HEK293T (cell line): ENCODE measurements around the gene DMKN.

ENCODE experiments used
- CTCF ChIA-PET: fragments of 350-600 bp; formaldehyde crosslinking; extraction: SDS; loops from one replicate; lab custom pipeline; 2021; ENCODE audit warnings: antibody characterized with exemption, inconsistent platforms; lab: Yijun Ruan, JAX
- POLR2A ChIA-PET: fragments of 350-600 bp; formaldehyde crosslinking; extraction: SDS; loops from one replicate; lab custom pipeline; 2020; ENCODE audit warnings: antibody characterized with exemption, inconsistent platforms; lab: Yijun Ruan, JAX
- DNase-seq: peaks from one replicate; pipeline ENCODE4 v3.0.0; 2012; ENCODE audit warnings: mixed read lengths; ENCODE audit errors: extremely low spot score
- ARNT ChIP-seq: fragments of 450-650 bp; IDR thresholded peaks from 2 replicates; pipeline ENCODE4 v1.6.1; 2017; ENCODE audit warnings: mild to moderate bottlenecking
- BHLHE40 ChIP-seq: fragments of 450-650 bp; IDR thresholded peaks from 2 replicates; pipeline ENCODE4 v1.6.1; 2016; ENCODE audit warnings: mild to moderate bottlenecking, moderate library complexity, borderline replicate concordance
- CTBP1 ChIP-seq: fragments of 450-650 bp; IDR thresholded peaks from 2 replicates; pipeline ENCODE4 v1.6.1; 2016; ENCODE audit warnings: borderline replicate concordance
- ELF4 ChIP-seq: fragments of 450-650 bp; IDR thresholded peaks from 2 replicates; pipeline ENCODE4 v1.6.1; 2017; ENCODE audit warnings: antibody characterized with exemption
- FOXA1 ChIP-seq: fragments of 450-650 bp; IDR thresholded peaks from 2 replicates; pipeline ENCODE4 v1.6.1; 2016; ENCODE audit warnings: mild to moderate bottlenecking
- FOXK2 ChIP-seq: fragments of 450-650 bp; IDR thresholded peaks from 2 replicates; pipeline ENCODE4 v1.6.1; 2016; ENCODE audit warnings: mild to moderate bottlenecking
- FOXM1 ChIP-seq: fragments of 450-650 bp; IDR thresholded peaks from 2 replicates; pipeline ENCODE4 v1.6.1; 2017; ENCODE audit warnings: mild to moderate bottlenecking, borderline replicate concordance
- HDGF ChIP-seq: fragments of 450-650 bp; IDR thresholded peaks from 2 replicates; pipeline ENCODE4 v1.6.1; 2017; ENCODE audit warnings: antibody characterized with exemption, borderline replicate concordance
- L3MBTL2 ChIP-seq: fragments of 450-650 bp; conservative IDR thresholded peaks from 2 replicates; pipeline ENCODE4 v1.6.1; 2016; ENCODE audit warnings: mild to moderate bottlenecking
- LEF1 ChIP-seq: fragments of 450-650 bp; IDR thresholded peaks from 2 replicates; pipeline ENCODE4 v1.6.1; 2017; ENCODE audit warnings: mild to moderate bottlenecking, borderline replicate concordance
- NFRKB ChIP-seq: fragments of 450-650 bp; IDR thresholded peaks from 2 replicates; pipeline ENCODE4 v1.6.1; 2016; ENCODE audit warnings: mild to moderate bottlenecking, moderate library complexity
- PKNOX1 ChIP-seq: fragments of 450-650 bp; IDR thresholded peaks from 2 replicates; pipeline ENCODE4 v1.6.1; 2016
- SP1 ChIP-seq: fragments of 450-650 bp; IDR thresholded peaks from 2 replicates; pipeline ENCODE4 v1.6.1; 2017
- SUZ12 ChIP-seq: fragments of 450-650 bp; IDR thresholded peaks from 2 replicates; pipeline ENCODE4 v1.6.1; 2016; ENCODE audit warnings: mild to moderate bottlenecking
- TARDBP ChIP-seq: fragments of 450-650 bp; IDR thresholded peaks from 2 replicates; pipeline ENCODE4 v1.6.1; 2016
- ZNF384 ChIP-seq: fragments of 450-650 bp; IDR thresholded peaks from 2 replicates; pipeline ENCODE4 v1.6.1; 2016

The DMKN gene

GRCh38 chr19:35543280-35544109 is 30.0 kb upstream of the DMKN start:
- TF ChIP-seq ELF4 (no peak), L3MBTL2 (no peak), SP1 (no peak), TARDBP (no peak)
- ChIA-PET CTCF (no interaction called here), POLR2A (interaction anchor here (1.0 to 1.5 kb wide), 4 partner anchors 9 to 34 kb away, joined by 3 to 6 read pairs (median 4); no protein-coding TSS in a partner anchor)
- DNase-seq: no peak

GRCh38 chr19:35542209-35542608 is 28.8 kb upstream of the DMKN start:
- CTCF ChIA-PET: no interaction called here
- POLR2A ChIA-PET: interaction anchor here (1.0 kb wide), 2 partner anchors 24 to 32 kb away, joined by 3 to 4 read pairs; no protein-coding TSS in a partner anchor
- TF ChIP-seq SUZ12 (no peak), TARDBP (no peak), L3MBTL2 (no peak), BHLHE40 (no peak), FOXM1 (no peak), LEF1 (no peak), HDGF (no peak), ZNF384 (no peak), FOXK2 (no peak)
- no peak for DNase-seq

- DNase-seq: no peak
- ChIA-PET POLR2A (interaction anchor here (1.4 kb wide), 1 partner anchor 30 kb away, joined by 3 read pairs; no protein-coding TSS in a partner anchor), CTCF (no interaction called here)
- no peak for TF ChIP-seq ZNF384
- no peak for TF ChIP-seq L3MBTL2
- TF ChIP-seq FOXA1: no peak
- no peak for TF ChIP-seq ARNT
- TF ChIP-seq SP1: no peak
- no peak for TF ChIP-seq ELF4
- no peak for TF ChIP-seq BHLHE40
- TF ChIP-seq HDGF: no peak
- TF ChIP-seq FOXM1: no peak
- no peak for TF ChIP-seq NFRKB
- TF ChIP-seq CTBP1: no peak
These were observed 27.0 kb upstream of the DMKN start for GRCh38 chr19:35540356-35540927.

GRCh38 chr19:35539850-35540249 is 26.4 kb upstream of the DMKN start:
- TF ChIP-seq ZNF384 (no peak), SP1 (no peak)
- DNase-seq: no peak
- CTCF ChIA-PET: no interaction called here
- POLR2A ChIA-PET: interaction anchor here (1.4 kb wide), 1 partner anchor 29 kb away, joined by 3 read pairs; no protein-coding TSS in a partner anchor

GRCh38 chr19:35539314-35539713 is 25.9 kb upstream of the DMKN start:
- ChIA-PET CTCF (no interaction called here), POLR2A (interaction anchor here (1.4 kb wide), 1 partner anchor 29 kb away, joined by 5 read pairs; no protein-coding TSS in a partner anchor)
- TF ChIP-seq ARNT (no peak), FOXM1 (no peak)

GRCh38 chr19:35534803-35535480 is 21.5 kb upstream of the DMKN start:
- CTCF ChIA-PET: interaction anchor here (1.3 kb wide), 1 partner anchor 24 kb away, joined by 3 read pairs; no protein-coding TSS in a partner anchor
- no peak for DNase-seq
- TF ChIP-seq FOXK2 (no peak), ELF4 (no peak), L3MBTL2 (no peak), BHLHE40 (no peak), TARDBP (no peak), SUZ12 (no peak), FOXA1 (no peak), SP1 (no peak), CTBP1 (no peak), NFRKB (no peak), LEF1 (no peak), ARNT (no peak), PKNOX1 (no peak), HDGF (no peak), FOXM1 (no peak), ZNF384 (no peak)
- POLR2A ChIA-PET: interaction anchor here (1.1 to 1.2 kb wide), 2 partner anchors 8 to 113 kb away, joined by 3 to 4 read pairs; partner anchors contain the start of gene COX6B1

More at GRCh38 chr19:35539314-35539713, 25.9 kb upstream of the DMKN start:
- no peak for DNase-seq

GRCh38 chr19:35533822-35534392 is 20.5 kb upstream of the DMKN start:
- no peak for DNase-seq
- TF ChIP-seq SUZ12: no peak
- no peak for TF ChIP-seq HDGF
- TF ChIP-seq FOXK2: no peak
- no peak for TF ChIP-seq BHLHE40
- no peak for TF ChIP-seq FOXA1
- no peak for TF ChIP-seq PKNOX1
- TF ChIP-seq LEF1: no peak
- TF ChIP-seq NFRKB: no peak
- TF ChIP-seq FOXM1: no peak
- TF ChIP-seq ZNF384: no peak
- no peak for TF ChIP-seq L3MBTL2
- no peak for TF ChIP-seq SP1
- no peak for TF ChIP-seq ARNT
- TF ChIP-seq CTBP1: no peak
- TF ChIP-seq TARDBP: no peak
- TF ChIP-seq ELF4: no peak
- ChIA-PET POLR2A (no interaction called here), CTCF (no interaction called here)
